GM21515 (cell line): Measurements from ENCODE around the gene TACR1.
"Not testable (repeated sequence)": the region's sequence is repeated elsewhere in the genome, so short reads cannot be mapped to it uniquely, and the experiment has no call there.

Experiments used
- ATAC-seq: cut with Tn5 transposase; IDR thresholded peaks from one replicate; pipeline ENCODE4 v1.9.1; 2021; ENCODE audit not compliant: unreplicated experiment

Gene TACR1

GRCh38 chr2:75147884-75148283 is 51.4 kb downstream of the TACR1 start:
- ATAC-seq, result not testable (repeated sequence)

DNA sequence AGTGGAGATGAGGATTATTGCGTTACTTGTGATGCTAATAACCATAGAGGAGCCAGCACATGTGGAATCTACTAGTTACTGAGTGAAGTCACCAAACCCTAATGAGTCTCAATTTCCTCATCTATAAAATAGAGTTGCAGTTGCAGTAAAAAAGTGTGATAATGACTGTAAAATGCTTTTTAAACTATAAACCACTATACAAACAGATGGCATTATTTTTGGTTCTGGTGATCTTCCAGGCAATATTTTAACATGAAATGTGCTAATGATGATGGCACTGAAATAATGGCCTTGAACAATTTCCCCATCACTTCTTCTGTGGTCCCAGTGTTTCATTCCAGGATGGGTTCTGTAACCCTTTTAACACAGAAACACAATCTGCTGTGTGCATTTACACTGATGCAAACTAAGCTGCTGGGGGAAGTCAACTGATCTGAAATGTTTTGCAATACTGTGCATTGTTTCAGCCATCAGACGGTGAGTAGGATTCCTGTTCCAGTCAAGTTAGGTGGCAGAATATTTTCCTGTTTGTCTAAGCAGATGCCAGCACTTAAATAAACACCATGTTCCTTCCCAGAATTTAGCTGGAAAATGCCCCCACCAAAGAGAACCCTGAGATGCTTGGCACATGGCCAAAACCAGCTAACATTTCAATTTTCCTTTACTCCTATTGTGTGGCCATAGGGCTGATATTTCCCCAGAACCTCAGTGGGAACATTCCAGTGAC is 52.6 kb downstream of the TACR1 start:
- no peak for ATAC-seq

DNA sequence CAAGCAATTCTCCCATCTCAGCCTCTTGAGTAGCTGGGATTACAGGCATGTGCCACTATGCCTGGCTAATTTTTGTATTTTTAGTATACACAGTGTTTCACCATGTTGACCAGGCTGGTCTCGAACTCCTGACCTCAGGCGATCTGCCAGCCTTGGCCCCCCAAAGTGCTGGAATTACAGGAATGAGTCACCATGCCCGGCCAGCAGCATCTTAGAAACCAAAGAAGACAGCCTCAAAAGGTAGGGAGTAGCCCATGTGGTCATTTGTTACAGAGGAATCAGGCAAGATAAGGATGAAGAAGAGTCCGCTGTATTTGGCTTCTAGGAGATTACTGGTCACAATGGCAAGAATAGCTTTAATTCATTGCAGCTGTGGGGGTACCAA is 53.1 kb downstream of the TACR1 start:
- not testable (repeated sequence) for ATAC-seq

- ATAC-seq, result no peak
These were observed 57.2 kb downstream of the TACR1 start for GRCh38 chr2:75142081-75142480.

GRCh38 chr2:75140288-75140687 is 59.0 kb downstream of the TACR1 start:
- no peak for ATAC-seq

DNA sequence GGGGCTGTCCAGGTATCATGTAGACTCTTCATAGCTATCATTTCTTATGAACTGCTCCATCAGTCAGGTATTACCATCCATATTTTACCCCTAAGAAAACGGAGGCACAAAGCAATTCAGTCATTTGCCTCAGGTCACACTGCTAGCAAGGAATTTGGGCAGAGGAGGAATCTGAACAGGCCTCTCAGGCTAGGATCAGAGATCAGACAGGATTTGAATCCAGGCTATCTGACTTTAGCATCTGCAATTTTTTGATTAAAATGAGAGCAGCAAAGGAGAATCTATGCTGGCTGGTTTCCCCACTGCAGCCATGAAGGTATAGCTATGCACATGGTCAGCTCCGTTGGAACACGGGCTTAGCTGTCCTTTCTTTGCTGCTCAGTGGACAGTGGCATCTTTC is 60.1 kb downstream of the TACR1 start:
- no peak for ATAC-seq

DNA sequence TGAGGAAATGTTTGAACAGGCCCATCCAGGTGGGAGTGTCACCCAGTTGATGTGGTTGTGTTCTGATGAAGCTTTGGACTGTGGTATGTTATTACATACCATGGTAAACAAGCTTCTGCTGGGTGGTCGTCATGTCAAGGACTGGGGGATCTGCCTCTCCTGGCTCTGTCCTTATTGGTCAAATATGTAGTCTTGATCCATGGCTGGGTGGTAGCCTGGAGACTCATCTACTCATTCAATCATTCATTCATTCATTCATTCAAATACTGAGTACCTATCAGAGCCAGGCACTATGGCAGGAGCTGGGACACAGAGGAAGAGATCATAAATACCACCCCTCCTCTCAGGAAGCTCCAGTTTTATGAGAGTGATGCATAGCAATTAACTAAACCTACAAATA is 60.8 kb downstream of the TACR1 start:
- ATAC-seq, result no peak

- ATAC-seq, result no peak
These were observed 63.4 kb downstream of the TACR1 start for GRCh38 chr2:75135776-75136400.

DNA sequence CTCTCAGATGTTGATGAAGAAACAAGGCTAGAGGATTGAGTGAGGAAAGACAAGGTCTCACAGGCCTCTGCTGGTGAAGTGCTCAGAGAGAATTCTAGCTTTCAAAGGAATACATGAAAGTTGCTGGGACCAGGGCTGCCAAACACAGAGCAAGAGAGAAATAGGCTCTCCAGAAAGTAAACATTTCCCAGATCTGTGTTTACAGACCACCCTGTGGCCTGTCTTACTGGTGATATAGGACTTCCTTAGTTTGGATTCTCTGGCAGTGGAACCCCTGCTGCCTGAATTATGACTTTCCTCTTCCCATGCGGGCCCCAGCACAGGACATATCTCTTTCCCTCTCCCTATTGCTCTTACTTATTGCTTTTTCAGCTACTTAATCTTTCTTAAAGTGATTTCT is 64.5 kb downstream of the TACR1 start:
- no peak for ATAC-seq

DNA sequence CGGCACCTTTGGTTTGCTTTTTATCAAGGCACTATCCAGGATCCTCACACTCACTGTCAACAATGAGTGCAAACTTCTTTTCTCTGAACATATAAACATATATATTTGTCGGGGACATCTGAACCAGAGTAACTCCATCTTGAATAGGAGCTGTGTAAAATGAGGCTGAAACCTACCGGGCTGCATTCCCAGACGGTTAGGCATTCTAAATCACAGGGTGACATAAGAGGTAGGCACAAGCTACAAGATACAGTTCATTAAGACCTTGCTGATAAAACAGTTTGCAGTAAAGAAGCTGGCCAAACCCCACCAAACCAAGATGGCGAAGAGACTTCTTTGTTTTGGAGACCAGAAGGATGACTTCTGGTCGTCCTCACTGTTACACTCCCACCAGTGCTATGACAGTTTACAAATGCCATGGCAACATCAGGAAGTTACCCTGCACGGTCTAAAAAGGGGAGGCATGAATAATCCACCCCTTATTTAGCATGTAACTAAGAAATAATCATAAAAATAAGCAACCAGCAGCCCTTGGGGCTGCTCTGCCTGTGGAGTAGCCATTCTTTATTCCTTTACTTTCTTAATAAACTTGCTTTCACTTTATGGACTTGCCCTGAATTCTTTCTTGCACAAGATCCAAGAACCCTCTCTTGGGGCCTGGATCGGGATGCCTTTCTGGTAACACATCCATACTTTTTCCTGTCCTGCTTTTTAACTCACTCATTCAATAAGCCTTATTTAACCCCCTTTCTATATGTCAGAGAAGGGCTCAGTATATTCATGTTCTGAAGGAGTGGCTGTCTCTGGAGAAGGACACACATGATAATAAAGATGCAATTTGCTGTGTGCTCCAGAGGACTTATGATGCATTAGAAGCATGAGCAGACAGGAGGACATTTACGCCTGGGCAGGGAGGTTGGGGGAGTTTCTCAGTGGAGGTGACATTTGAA is 65.4 kb downstream of the TACR1 start:
- ATAC-seq, result no peak

DNA sequence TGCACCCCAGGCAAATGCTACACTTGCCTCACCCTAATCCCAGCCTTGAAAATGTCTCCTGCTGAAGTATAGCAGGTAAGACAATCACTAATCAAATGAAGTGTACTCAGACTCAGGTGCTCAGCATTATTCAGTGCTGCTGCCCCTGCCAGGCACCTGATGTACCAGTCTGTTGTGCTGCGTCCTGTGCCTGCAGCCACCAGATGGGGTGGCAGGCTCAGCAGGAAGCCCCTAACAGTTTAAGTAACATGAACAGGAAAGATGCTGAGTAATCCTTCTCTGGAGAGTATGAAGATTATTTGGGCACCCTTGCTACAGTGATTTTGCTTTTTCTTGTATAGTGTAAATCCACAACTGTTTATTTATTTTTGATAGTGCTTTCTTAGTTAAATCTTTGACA is 69.1 kb downstream of the TACR1 start:
- ATAC-seq, result no peak

- no peak for ATAC-seq
These were observed 75.4 kb downstream of the TACR1 start for GRCh38 chr2:75123876-75124275.

GRCh38 chr2:75113231-75113869 is 86.0 kb downstream of the TACR1 start:
- no peak for ATAC-seq

DNA sequence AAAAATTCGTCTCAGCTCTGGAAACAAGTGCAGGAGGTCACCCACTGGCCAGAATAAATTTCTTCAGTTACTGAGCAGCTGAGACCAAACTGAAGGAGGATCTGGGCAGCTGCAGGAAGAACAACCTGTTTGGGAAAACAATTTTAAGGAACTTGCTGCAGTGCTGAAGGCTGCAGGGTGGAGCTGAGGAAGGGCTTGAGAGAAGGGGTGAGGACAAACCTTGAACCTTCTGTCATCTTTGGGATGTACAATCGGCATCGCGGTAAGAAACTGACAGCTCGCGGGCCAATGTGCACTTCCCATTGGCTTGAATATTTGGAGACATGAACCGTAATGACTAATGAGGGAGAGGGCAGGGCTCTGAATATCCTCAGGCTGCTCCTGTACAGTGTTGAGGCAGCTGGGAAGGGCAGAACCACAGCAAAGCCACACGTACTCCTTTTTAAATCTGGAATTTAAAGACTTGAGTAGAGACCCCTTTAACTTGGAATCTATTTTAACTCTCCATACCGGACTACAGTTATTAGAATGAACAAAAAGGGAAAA is 90.3 kb downstream of the TACR1 start:
- ATAC-seq, result no peak

GRCh38 chr2:75102011-75102410 is 97.3 kb downstream of the TACR1 start:
- no peak for ATAC-seq

DNA sequence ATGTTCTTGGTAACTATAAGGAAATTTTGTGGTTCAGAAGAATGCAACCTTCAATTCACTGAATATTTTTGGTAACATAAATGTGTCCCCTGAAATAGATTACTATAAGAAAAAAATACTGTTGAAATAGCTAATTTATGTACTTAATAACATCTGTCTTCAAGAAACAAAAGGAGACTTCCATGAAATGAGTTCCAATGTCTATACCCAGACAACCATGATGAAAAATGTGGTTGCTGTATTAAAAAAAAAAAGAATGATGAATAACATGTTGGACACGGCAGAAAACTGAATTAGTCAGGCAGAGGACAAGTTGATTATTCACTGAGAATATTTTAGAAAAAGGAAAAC is 98.5 kb downstream of the TACR1 start:
- ATAC-seq, result no peak

DNA sequence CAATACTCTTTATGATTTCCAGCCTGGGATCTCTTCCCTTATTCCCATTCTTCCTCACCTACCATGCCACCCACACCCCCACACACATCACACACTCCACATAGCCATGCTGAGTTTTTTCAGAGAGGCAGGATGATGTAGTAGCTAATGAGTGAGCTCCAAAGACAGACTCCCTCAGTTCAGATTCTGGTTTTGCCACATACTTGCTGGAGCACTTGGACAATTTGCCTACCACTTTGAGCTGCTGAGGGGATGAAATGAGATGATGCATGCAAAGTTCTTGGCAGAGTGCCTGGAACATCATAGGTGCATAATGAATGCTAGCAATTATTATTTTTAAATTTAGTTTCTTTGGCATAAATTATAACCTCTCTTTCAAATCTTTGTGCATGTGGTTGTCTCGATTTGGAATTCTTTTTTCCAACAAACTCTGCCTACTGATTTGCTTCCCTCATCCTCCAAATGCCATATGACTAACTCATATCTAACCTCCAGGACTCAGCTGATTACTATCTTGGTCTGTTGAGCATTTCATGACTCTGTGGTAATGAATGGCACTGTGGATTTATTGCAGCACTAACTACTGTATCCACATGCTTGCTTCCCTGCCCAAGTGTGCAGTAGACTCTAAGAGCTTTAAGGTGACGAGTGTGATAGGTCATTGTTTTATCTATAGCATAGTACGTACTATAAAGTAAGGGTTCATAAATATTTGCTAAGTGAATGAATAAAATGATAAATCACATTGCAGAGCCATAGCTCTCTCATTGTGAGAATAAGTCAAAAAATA is 99.1 kb downstream of the TACR1 start:
- ATAC-seq, result no peak

DNA sequence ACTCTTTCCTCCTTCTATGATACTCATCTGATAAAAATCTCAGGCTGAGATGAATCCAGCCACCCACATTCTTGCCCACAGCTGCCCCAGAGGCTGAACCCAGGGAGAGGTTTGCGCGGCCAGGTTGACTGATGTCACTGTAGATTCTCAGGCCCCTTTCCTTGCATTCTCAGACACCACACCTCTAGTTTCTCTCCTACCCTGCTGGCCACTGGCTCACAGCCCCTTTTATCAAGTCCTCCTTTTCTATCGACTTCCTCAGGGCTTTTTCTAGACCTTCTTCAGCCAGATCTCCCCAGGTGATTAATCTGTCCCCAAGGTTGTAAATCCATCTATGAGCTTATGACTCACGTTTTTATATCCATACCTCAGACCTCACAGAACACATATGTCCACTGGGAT is 99.8 kb downstream of the TACR1 start:
- ATAC-seq, result no peak

- no peak for ATAC-seq
These were observed 100.5 kb downstream of the TACR1 start for GRCh38 chr2:75098856-75099255.

- no peak for ATAC-seq
These were observed 101.5 kb downstream of the TACR1 start for GRCh38 chr2:75097831-75098230.
